HUES64 (cell line): Measurements from ENCODE around the gene DUSP6.
"Not testable (repeated sequence)": the region's sequence is repeated elsewhere in the genome, so short reads cannot be mapped to it uniquely, and the experiment has no call there.

Source experiments
- H3K27ac ChIP-seq: 2 replicates; pipeline ENCODE4 v1.7.0; 2013; ENCODE audit warnings: low read depth, low read length, inconsistent platforms
- H3K27me3 ChIP-seq: 2 replicates; pipeline ENCODE4 v1.6.1; 2013; ENCODE audit warnings: mild to moderate bottlenecking, low read length; ENCODE audit not compliant: insufficient read depth
- H3K36me3 ChIP-seq: 2 replicates; pipeline ENCODE4 v1.6.1; 2013; ENCODE audit warnings: mild to moderate bottlenecking, low read length; ENCODE audit not compliant: insufficient read depth
- H3K4me1 ChIP-seq: 2 replicates; pipeline ENCODE4 v1.6.1; 2013; ENCODE audit warnings: mild to moderate bottlenecking, low read length, moderate library complexity; ENCODE audit not compliant: insufficient read depth
- H3K4me3 ChIP-seq: 2 replicates; pipeline ENCODE4 v1.5.1; 2013; ENCODE audit warnings: mild to moderate bottlenecking, low read length, moderate library complexity
- H3K9ac ChIP-seq: 2 replicates; pipeline ENCODE4 v1.6.1; 2013; ENCODE audit warnings: mild to moderate bottlenecking, low read depth, low read length
- H3K9me3 ChIP-seq: 2 replicates; pipeline ENCODE4 v1.6.1; 2013; ENCODE audit warnings: low read depth, low read length; ENCODE audit not compliant: insufficient read depth
- WGBS: fragments of 150-250, 120-280 bp; methylation state at CpG from one replicate; pipeline ENCODE4 v1.1.7; 2013; ENCODE audit warnings: missing lambda C conversion rate; 5-methylcytosine and 5-hydroxymethylcytosine counted together

DUSP6 gene

DNA sequence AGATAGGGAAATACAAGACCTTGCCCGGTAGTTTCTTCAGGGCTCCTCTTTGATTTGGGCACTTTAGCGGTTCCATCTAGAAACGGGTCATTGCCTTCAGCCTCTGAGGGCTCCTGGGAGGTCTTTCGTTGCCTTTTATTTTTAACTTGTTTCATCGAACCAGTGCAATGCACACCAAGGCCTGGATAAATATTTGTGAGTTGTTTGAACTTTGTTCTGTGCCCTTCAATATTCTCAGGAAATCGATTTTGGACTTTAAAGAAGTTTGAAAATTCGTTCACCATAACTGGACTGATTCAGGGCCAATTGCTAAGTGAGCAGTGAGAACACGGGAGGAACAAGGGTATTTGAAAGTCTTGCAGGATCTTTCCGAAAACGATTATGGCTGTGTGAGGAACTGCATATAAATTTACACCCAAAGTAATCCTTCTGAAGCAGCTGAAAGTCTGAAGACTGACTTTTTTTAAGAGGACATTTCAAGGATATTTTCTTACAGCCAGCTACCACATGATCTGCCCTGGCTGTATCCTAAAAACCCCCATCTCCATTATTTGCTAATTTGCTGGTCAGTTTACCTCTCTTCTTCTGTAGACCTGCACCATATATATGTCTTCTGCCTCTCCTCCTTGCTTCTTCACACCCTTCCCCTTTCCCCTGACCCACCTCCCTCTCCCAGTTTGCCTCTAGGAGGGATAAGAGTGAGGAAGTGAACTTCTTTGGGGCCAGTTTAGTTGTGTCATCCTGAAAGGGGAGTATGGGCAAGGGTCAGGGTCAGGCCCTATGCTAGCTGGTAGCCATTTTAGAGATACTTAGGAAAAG is 8.0 kb downstream of the DUSP6 start:
- Histone ChIP-seq H3K9ac (no peak overlapping the region), H3K9me3 (no peaks in the 10 kb centered on the region), H3K36me3 (peaks cover 22% of the 10 kb centered on the region), H3K27me3 (peaks cover 51% of the 10 kb centered on the region), H3K4me1 (peaks cover 53% of the 10 kb centered on the region), H3K27ac (no peak overlapping the region), H3K4me3 (no peak overlapping the region)
- WGBS: 90% methylated on average over 10 of the region's 10 CpGs

DNA sequence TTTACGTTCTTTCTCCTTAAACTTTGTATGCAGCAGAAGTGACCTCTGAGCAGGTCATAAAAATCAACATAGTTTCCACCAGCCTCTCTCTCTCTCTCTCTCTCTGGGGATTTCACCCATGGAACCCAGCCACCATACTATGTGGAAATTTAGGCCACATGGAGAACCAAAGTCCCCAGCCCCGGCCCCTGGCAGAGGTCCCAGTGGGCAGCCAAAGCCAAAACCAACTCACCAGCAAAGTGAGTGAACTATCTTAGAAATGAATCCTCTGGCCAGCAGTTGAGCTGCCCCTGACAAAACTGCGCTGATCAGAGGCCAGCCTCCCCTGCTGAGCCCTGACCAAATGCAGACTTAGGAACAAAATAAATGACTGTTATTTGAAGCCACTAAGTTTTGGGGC is 9.2 kb downstream of the DUSP6 start:
- Histone ChIP-seq H3K27ac (no peak overlapping the region), H3K4me1 (peaks cover 42% of the 10 kb centered on the region), H3K36me3 (peaks cover 11% of the 10 kb centered on the region), H3K27me3 (peaks cover 40% of the 10 kb centered on the region), H3K9me3 (no peaks in the 10 kb centered on the region), H3K9ac (no peak overlapping the region), H3K4me3 (no peak overlapping the region)
- WGBS: 92% methylated on average over 3 of the region's 3 CpGs

DNA sequence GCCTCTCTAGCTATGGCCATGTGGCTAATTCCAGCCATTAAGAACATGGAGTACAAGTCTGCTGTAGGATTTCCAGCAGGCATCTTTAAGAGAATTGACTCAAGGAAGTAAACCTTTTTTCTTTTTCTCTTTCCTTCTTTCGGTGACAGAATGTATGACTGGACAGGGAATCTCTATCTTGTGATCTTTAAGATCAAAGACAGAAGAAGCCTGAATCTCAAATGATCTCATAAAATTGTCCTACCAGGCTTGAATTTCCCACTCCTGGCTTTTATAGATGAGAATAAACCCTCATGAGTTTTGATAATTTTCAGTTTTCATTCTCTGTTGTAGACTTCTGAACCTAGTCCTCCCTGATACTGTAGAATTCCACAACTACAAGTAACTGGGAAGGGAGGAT is 11.4 kb downstream of the DUSP6 start:
- Histone ChIP-seq H3K4me1 (peaks cover 27% of the 10 kb centered on the region), H3K9ac (no peak overlapping the region), H3K4me3 (no peak overlapping the region), H3K27ac (no peak overlapping the region), H3K27me3 (peaks cover 21% of the 10 kb centered on the region), H3K36me3 (no peaks in the 10 kb centered on the region), H3K9me3 (no peaks in the 10 kb centered on the region)
- 88% methylated on average over 1 of the region's 1 CpG for WGBS

DNA sequence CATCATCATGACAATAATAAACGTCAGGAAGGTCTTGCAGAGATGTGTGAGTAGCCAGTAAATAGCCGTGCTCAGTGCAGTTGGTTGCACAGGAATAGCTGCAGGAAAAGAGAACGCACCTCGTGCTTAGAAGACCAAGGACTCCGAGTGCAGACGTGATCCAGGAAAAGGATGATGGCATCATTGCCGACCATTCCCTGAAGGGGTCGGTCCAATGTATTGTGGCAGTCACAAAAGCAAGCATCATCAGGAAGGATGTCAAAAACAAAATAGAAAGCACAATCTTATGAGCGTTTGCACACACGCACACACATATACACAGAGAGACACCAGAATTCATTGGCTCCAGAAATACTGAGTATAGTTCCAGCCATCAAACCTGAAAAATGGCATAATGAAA is 12.8 kb downstream of the DUSP6 start:
- Histone ChIP-seq H3K9me3 (no peaks in the 10 kb centered on the region), H3K9ac (no peak overlapping the region), H3K36me3 (no peaks in the 10 kb centered on the region), H3K4me3 (no peak overlapping the region), H3K4me1 (peaks cover 24% of the 10 kb centered on the region), H3K27me3 (peaks cover 13% of the 10 kb centered on the region), H3K27ac (no peak overlapping the region)
- 95% methylated on average over 10 of the region's 10 CpGs for WGBS

DNA sequence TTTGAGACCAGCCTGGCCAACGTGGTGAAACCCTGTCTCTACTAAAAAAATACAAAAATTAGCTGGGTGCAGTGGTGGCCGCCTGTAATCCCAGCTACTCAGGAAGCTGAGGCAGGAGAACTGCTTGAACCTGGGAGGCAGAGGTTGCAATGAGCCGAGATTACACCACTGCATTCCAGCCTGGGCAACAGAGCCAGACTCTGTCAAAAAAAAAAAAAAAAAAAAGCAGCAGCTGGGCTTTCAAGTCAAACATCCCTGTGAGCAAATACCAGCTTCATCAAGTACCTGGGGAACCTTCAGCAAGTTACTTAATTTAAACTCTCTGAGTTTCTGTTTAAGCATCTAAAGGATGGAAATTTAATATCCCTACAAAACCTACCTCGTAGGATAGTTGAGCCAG is 15.2 kb downstream of the DUSP6 start:
- H3K9ac ChIP-seq, H3K9me3 ChIP-seq, H3K27ac ChIP-seq, H3K27me3 ChIP-seq, H3K4me3 ChIP-seq, H3K36me3 ChIP-seq: not testable (repeated sequence)
- 94% methylated on average over 4 of the region's 4 CpGs for WGBS
- peaks cover 21% of the 10 kb centered on the region for H3K4me1 ChIP-seq

DNA sequence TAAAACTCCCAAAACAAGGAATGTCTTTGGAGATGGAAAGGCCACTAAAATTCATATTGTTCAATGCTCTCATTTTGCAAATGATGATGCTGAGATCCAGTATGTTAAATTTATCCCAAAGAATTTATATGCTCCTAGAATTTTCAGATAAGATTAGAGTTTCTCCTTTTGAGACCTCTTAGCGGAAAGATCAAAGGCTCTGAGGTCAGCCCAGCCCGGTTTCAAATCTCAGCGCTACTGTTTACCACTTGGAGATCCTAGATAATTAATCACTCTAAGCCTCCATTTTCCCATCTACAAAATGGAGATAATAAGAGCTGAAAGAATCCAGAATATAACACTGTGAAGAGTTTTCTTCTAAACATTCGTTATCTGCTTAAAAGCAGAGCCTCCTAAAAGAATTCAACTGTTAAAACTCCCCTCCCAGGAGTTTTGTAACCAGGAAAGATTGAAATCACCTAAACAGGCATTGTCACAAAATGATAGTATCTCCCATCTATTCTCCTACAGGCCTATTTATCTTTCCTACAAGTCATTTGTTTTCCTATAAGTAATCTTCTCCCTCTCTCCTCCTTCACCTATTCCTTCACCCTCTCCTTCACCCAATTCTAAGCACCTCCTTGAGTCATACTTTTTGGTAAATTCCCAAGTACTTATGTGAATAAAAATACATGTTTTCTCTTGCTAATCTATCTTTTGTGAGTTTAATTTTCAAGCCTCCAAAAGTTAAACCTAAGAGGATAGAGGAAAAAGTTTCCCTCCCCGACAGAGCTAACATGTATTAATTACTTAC is 16.7 kb downstream of the DUSP6 start:
- Histone ChIP-seq H3K36me3 (no peaks in the 10 kb centered on the region), H3K9ac (no peak overlapping the region), H3K27me3 (no peaks in the 10 kb centered on the region; the same call in 1 of the 2 replicates), H3K4me3 (no peak overlapping the region), H3K4me1 (peaks cover 21% of the 10 kb centered on the region), H3K9me3 (peaks cover 7% of the 10 kb centered on the region), H3K27ac (no peak overlapping the region)
- WGBS: 74% methylated on average over 4 of the region's 5 CpGs

- Histone ChIP-seq H3K9me3 (peaks cover 13% of the 10 kb centered on the region), H3K4me1 (peaks cover 21% of the 10 kb centered on the region), H3K9ac (no peak overlapping the region), H3K36me3 (no peaks in the 10 kb centered on the region), H3K27ac (no peak overlapping the region), H3K27me3 (no peaks in the 10 kb centered on the region; the same call in 1 of the 2 replicates), H3K4me3 (no peak overlapping the region)
- 95% methylated on average over 5 of the region's 5 CpGs for WGBS
Measured at GRCh38 chr12:89334548-89335169, 17.6 kb downstream of the DUSP6 start.

DNA sequence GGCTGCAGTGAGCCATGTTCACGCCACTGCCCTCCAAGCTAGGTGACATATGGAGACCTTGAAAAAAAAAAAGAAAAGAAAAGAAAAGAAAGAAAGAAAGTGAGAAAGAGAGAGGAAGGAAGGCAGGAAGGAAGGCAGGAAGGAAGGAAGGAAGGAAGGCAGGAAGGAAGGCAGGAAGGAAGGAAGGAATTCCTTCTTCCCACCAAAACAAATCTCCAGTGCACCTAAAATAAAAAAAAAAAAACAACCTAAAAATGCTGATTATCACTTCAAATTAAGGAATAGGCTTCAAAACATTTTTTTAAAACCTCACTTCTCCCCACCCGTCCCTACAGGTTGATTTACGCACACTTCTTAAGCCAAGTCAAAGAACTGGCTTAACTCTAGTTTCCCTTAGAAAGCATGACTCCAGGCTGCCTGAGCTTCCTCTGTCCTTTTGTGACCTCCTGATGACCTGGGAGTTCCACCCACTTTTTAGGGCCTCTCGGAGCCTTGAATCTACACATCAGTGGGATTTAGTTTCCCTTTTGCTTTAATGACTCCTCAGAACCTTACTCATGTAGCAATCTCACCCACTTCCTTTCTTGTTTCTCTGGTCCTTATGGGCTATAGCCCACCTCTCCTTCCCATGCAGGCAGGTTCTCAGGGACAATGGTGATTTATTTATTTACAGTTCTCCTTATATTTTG is 18.6 kb downstream of the DUSP6 start:
- Histone ChIP-seq H3K36me3 (no peaks in the 10 kb centered on the region), H3K4me3 (no peak overlapping the region), H3K27ac (no peak overlapping the region), H3K9me3 (peaks cover 13% of the 10 kb centered on the region), H3K9ac (no peak overlapping the region), H3K4me1 (peaks cover 25% of the 10 kb centered on the region), H3K27me3 (no peaks in the 10 kb centered on the region; the same call in 1 of the 2 replicates)
- 67% methylated on average over 4 of the region's 4 CpGs for WGBS

- no peak overlapping the region for H3K27ac ChIP-seq
- WGBS: 88% methylated on average over 9 of the region's 9 CpGs
Measured at GRCh38 chr12:89328151-89329030, 23.9 kb downstream of the DUSP6 start.

GRCh38 chr12:89327486-89328094 is 24.7 kb downstream of the DUSP6 start:
- Histone ChIP-seq H3K9me3 (peaks cover 13% of the 10 kb centered on the region), H3K9ac (no peak overlapping the region), H3K4me1 (peaks cover 36% of the 10 kb centered on the region), H3K36me3 (no peaks in the 10 kb centered on the region), H3K4me3 (no peak overlapping the region), H3K27me3 (no peaks in the 10 kb centered on the region; the same call in 1 of the 2 replicates), H3K27ac (no peak overlapping the region)
- whole genome bisulfite sequencing: 87% methylated on average over 6 of the region's 8 CpGs

More at GRCh38 chr12:89328151-89329030, 23.9 kb downstream of the DUSP6 start:
- no peak overlapping the region for H3K9ac ChIP-seq
- H3K36me3 ChIP-seq: no peaks in the 10 kb centered on the region
- H3K27me3 ChIP-seq: no peaks in the 10 kb centered on the region; the same call in 1 of the 2 replicates
- peaks cover 13% of the 10 kb centered on the region for H3K9me3 ChIP-seq
- no peak overlapping the region for H3K4me3 ChIP-seq
- H3K4me1 ChIP-seq: peaks cover 36% of the 10 kb centered on the region
